ENCODE data around the gene DNMT1.

DNA sequence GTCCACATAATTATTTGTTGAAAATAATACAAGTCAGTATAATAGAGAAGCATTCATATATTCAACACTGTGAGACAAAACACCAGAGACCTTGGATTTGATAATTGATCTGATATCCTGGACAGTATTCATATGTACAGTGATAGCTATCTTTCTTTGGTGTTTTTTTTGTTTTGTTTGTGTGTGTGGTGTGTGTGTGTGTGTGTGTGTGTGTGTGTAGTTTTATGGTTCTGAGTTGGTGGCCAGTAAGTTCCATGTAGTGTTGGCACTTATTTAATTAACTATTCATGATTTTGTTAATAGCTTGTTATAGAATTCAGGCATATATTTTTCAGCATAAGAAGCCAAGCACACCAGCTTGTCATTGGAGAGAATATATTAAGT is 90.6 kb downstream of the DNMT1 start:
- TF ChIP-seq, protein P1, sequence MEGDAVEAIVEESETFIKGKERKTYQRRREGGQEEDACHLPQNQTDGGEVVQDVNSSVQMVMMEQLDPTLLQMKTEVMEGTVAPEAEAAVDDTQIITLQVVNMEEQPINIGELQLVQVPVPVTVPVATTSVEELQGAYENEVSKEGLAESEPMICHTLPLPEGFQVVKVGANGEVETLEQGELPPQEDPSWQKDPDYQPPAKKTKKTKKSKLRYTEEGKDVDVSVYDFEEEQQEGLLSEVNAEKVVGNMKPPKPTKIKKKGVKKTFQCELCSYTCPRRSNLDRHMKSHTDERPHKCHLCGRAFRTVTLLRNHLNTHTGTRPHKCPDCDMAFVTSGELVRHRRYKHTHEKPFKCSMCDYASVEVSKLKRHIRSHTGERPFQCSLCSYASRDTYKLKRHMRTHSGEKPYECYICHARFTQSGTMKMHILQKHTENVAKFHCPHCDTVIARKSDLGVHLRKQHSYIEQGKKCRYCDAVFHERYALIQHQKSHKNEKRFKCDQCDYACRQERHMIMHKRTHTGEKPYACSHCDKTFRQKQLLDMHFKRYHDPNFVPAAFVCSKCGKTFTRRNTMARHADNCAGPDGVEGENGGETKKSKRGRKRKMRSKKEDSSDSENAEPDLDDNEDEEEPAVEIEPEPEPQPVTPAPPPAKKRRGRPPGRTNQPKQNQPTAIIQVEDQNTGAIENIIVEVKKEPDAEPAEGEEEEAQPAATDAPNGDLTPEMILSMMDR (IDR thresholded peaks at IDR 0.05) = no peak
- TF ChIP-seq ZFX (IDR thresholded peaks at IDR 0.05; ENCODE audit: borderline replicate concordance) = no peak
